IMR-90 (cell line): ENCODE data around the gene GARIN3.

ENCODE experiments used
- BHLHE40 ChIP-seq: fragments of 150-350 bp; IDR thresholded peaks from 2 replicates; pipeline ENCODE4 v1.6.1; 2016; ENCODE audit warnings: mild to moderate bottlenecking, low read depth, low read length
- CHD1 ChIP-seq: IDR thresholded peaks from 2 replicates; pipeline ENCODE4 v1.6.1; 2012; ENCODE audit warnings: low read depth, low read length, improper control_type of control experiment
- CTCF ChIP-seq: conservative IDR thresholded peaks from 2 replicates; pipeline ENCODE4 v1.5.1; 2012; ENCODE audit warnings: mild to moderate bottlenecking, low read depth, low read length, improper control_type of control experiment
- ELK1 ChIP-seq: fragments of 150-350 bp; IDR thresholded peaks from 2 replicates; pipeline ENCODE4 v1.6.1; 2016; ENCODE audit warnings: low read depth, mild to moderate bottlenecking, low read length, moderate library complexity, borderline replicate concordance
- FOS ChIP-seq: fragments of 150-350 bp; IDR thresholded peaks from 2 replicates; pipeline ENCODE4 v1.6.1; 2016; ENCODE audit warnings: low read depth, low read length
- MAZ ChIP-seq: IDR thresholded peaks from 2 replicates; pipeline ENCODE4 v1.6.1; 2012; ENCODE audit warnings: low read depth, mild to moderate bottlenecking, low read length, improper control_type of control experiment, moderate library complexity, borderline replicate concordance
- MXI1 ChIP-seq: IDR thresholded peaks from 2 replicates; pipeline ENCODE4 v1.6.1; 2012; ENCODE audit warnings: low read depth, mild to moderate bottlenecking, low read length, moderate library complexity, borderline replicate concordance
- POLR2A ChIP-seq: IDR thresholded peaks from 2 replicates; pipeline ENCODE4 v1.6.1; 2012; ENCODE audit warnings: mild to moderate bottlenecking, low read depth, low read length
- RAD21 ChIP-seq: IDR thresholded peaks from 2 replicates; pipeline ENCODE4 v1.6.1; 2012; ENCODE audit warnings: low read length, improper control_type of control experiment
- SMC3 ChIP-seq: fragments of 150-350 bp; IDR thresholded peaks from 2 replicates; pipeline ENCODE4 v1.6.1; 2016; ENCODE audit warnings: low read depth, mild to moderate bottlenecking, antibody characterized with exemption, low read length, moderate library complexity

GRCh38 chr5:157205708-157206107 lies 39.6 kb upstream of the GARIN3 start:
- TF ChIP-seq POLR2A (no peak), SMC3 (no peak), CTCF (no peak), FOS (no peak), MXI1 (no peak), MAZ (no peak), BHLHE40 (no peak), RAD21 (no peak), CHD1 (no peak), ELK1 (no peak)
